Chondrocyte (in vitro differentiated cells): ENCODE results near the gene ARHGEF40. TPM values are rescaled to one million over a fixed set of nuclear protein-coding genes. Genes with fewer than 3 reads are reported as not detected.

Experiments
- DNase-seq: peaks from one replicate; pipeline ENCODE4 v3.0.0; 2021; ENCODE audit warnings: mixed read lengths, low spot score
- H3K27ac Mint-ChIP-seq: one replicate; pipeline ENCODE4 v1.8.0; 2021; ENCODE audit warnings: mild to moderate bottlenecking, moderate library complexity, mixed read lengths; ENCODE audit not compliant: unreplicated experiment
- H3K27me3 Mint-ChIP-seq: 2 replicates; pipeline ENCODE4 v1.8.0; 2021; ENCODE audit warnings: low read depth, mixed read lengths
- H3K36me3 Mint-ChIP-seq: 2 replicates; pipeline ENCODE4 v1.8.0; 2021; ENCODE audit warnings: low read depth, mixed read lengths
- H3K4me1 Mint-ChIP-seq: 2 replicates; pipeline ENCODE4 v1.8.0; 2021; ENCODE audit warnings: low read depth, mild to moderate bottlenecking, mixed read lengths
- H3K4me3 Mint-ChIP-seq: one replicate; pipeline ENCODE4 v1.8.0; 2021; ENCODE audit warnings: mild to moderate bottlenecking, moderate library complexity, mixed read lengths; ENCODE audit not compliant: unreplicated experiment
- H3K9me3 Mint-ChIP-seq: 2 replicates; pipeline ENCODE4 v1.8.0; 2021; ENCODE audit warnings: low read depth, mixed read lengths
- CTCF ChIP-seq: fragments of 200-600 bp; sonication (generic); IDR thresholded peaks from 2 replicates; pipeline ENCODE4 v1.5.0; 2021; ENCODE audit warnings: antibody characterized with exemption, mild to moderate bottlenecking, moderate library complexity
- total RNA-seq: library from RNA; stranded (reverse); gene quantifications from 3 replicates; pipeline ENCODE4 v1.2.1, GENCODE V29; 2021

ARHGEF40 gene
- total RNA-seq, 1 donor from 2014 or later = 90.4 TPM

GRCh38 chr14:21084396-21084795 is 14.3 kb downstream of the ARHGEF40 start:
- H3K9me3 Mint-ChIP-seq = no peaks in the 10 kb centered on the region
- H3K27me3 Mint-ChIP-seq = no peaks in the 10 kb centered on the region
- no peak for TF ChIP-seq CTCF
- DNase-seq = no peak
- peak overlapping the region; percentile 77 for H3K27ac Mint-ChIP-seq
- H3K36me3 Mint-ChIP-seq = peaks cover 46% of the 10 kb centered on the region
- H3K4me3 Mint-ChIP-seq = no peak overlapping the region
- H3K4me1 Mint-ChIP-seq = peaks cover 24% of the 10 kb centered on the region

GRCh38 chr14:21084998-21085853 is 15.1 kb downstream of the ARHGEF40 start:
- no peak for TF ChIP-seq CTCF
- Mint-ChIP-seq H3K27ac (peak overlapping the region; percentile 49), H3K36me3 (peaks cover 43% of the 10 kb centered on the region), H3K4me3 (no peak overlapping the region), H3K9me3 (no peaks in the 10 kb centered on the region), H3K27me3 (no peaks in the 10 kb centered on the region), H3K4me1 (peaks cover 24% of the 10 kb centered on the region)
- DNase-seq = no peak

GRCh38 chr14:21086908-21087293 is 16.8 kb downstream of the ARHGEF40 start:
- DNase-seq = no peak
- Mint-ChIP-seq H3K27ac (peak overlapping the region; percentile 89), H3K4me1 (peaks cover 30% of the 10 kb centered on the region), H3K9me3 (no peaks in the 10 kb centered on the region), H3K36me3 (peaks cover 46% of the 10 kb centered on the region), H3K4me3 (no peak overlapping the region), H3K27me3 (no peaks in the 10 kb centered on the region)
- TF ChIP-seq CTCF = no peak

GRCh38 chr14:21087294-21088091 is 17.4 kb downstream of the ARHGEF40 start:
- H3K27ac Mint-ChIP-seq = peak overlapping the region; percentile 89
- no peaks in the 10 kb centered on the region for H3K9me3 Mint-ChIP-seq
- DNase-seq = no peak
- H3K27me3 Mint-ChIP-seq = no peaks in the 10 kb centered on the region
- H3K4me1 Mint-ChIP-seq = peaks cover 31% of the 10 kb centered on the region
- no peak overlapping the region for H3K4me3 Mint-ChIP-seq
- peaks cover 43% of the 10 kb centered on the region for H3K36me3 Mint-ChIP-seq
- TF ChIP-seq CTCF = no peak

- Mint-ChIP-seq H3K4me3 (no peak overlapping the region), H3K27me3 (no peaks in the 10 kb centered on the region), H3K27ac (peak overlapping the region; percentile 74), H3K4me1 (peaks cover 41% of the 10 kb centered on the region), H3K36me3 (peaks cover 42% of the 10 kb centered on the region), H3K9me3 (no peaks in the 10 kb centered on the region)
- TF ChIP-seq CTCF = no peak
- DNase-seq = no peak
Measured at GRCh38 chr14:21088687-21089086, 18.6 kb downstream of the ARHGEF40 start.
